HG02870 (cell line): ENCODE measurements around the gene SLC35F5.
"Not testable (repeated sequence)": the region's sequence is repeated elsewhere in the genome, so short reads cannot be mapped to it uniquely, and the experiment has no call there.

Experiments
- ATAC-seq: cut with Tn5 transposase; IDR thresholded peaks from one replicate; pipeline ENCODE4 v1.9.1; 2021; ENCODE audit warnings: mild to moderate bottlenecking, moderate library complexity; ENCODE audit not compliant: unreplicated experiment

SLC35F5 gene

GRCh38 chr2:113756355-113757137, at the start of gene SLC35F5:
SLC35F5 (minus strand) TSS chr2:113756642; CDS start chr2:113756409, 233 bp downstream.
- ATAC-seq, result peak; percentile 87

DNA sequence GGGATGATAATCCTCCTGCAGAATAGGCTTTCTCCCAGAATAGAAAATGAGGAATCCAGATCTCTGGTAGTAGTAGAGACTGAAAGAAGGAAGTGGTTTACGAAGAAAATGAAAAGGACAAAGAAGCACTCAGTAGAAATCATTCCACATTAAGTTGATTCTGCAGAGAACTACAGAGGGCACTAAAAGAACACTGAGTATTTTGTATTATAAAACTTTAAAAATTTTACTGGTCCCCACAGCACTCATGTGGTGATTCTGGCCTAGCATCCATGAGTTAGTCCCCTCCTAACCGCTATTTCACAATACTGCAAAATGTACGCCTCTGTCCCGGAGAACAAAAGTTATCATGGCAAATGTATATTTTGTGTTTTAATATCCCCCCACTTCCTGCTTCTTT, 42.9 kb upstream of the SLC35F5 start:
- ATAC-seq, result no peak

- no peak for ATAC-seq
Observed at GRCh38 chr2:113797237-113797636, 40.8 kb upstream of the SLC35F5 start.

DNA sequence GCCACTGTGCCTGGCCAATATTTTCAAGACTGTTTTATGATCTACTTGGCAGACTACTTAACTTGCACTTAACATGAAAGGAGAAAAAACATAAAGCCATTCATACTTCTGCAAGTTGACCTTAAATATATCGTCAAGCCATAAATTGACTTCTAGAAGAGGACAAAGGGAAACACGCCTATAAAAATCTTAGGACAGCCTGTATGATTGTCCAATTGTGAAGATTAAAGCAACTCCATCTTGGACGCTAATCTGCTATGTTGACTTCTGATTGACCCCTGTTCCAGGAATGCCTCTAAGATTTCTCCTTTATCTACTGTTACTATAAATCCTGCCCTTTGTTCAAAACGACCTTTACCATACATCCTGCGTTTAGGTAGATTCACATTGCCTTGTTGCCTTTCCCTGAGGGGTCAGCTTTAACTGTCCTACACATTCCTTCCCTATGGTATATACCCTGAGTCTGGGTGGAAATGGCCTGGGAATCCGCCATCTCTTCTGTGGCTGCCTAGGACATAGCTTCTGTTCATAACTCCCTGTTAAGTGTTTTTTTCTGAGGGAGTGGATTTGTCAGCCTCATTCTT, 40.2 kb upstream of the SLC35F5 start:
- no peak for ATAC-seq

DNA sequence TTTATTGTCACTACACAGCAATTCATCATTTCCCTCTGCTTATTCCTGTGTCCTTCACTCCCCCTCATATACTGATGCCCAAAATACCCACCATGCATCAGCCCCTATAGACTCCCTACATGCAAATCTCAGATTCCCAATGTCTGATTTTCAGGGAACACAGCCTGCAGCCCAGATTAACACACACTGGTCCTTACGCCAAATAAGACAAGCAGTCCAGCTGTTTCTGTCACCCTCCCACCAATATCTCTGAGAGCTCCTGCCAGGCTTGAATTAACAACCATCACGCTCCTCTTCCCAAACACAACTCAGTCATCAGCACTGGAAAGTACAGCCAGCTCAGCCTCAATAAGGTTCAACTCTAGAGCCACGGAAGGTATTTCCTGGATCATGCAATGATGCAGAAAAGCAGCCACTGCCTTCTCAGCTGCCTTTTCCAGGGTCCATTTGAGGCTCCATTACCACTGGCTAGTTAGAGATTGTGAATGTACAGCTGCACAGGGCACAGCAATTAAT, 39.0 kb upstream of the SLC35F5 start:
- no peak for ATAC-seq

- peak; percentile 91 for ATAC-seq
Observed at GRCh38 chr2:113791697-113792590, 35.5 kb upstream of the SLC35F5 start.

DNA sequence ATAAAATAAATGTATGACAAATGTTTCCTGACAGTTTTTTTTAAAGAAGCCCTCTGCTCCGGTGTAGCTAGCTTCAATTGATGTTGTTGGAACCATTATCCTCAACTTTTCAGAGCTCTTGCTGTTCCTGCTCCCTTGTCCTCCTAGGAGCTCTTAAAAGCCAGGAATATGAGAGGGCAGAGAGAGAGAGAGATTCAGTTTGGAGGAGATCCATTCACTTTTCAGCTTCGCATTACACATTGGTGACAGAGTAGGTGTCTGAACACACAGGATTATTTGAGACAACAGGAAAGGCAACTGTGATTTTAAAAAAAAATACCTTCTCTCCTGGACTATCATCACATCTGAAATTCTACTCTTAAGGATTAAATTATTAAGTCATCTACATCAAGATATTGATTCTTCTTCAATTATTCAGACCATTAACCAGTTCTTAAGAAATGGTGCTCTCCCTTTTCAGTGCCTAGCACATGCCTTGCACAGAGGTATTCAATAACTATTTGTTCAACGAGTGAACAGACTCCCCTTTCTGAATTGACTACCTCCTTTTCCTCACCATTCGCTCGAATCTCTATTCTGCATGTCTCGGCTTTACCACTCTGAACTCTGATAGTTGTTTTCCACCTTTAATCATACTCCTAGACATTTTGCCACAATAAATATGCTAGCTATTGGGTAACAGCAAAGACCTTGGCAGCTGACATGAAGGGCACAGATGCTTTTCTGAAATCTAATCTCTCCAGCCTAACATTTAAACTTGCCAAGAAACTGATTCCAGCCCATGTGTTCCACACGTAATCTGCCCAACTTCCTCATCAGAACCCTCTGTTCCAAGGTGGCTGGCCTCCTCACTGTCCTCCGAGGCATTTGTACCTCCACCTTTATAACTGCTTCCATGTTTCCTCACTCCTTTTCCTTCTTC, 28.6 kb upstream of the SLC35F5 start:
- ATAC-seq, result no peak

DNA sequence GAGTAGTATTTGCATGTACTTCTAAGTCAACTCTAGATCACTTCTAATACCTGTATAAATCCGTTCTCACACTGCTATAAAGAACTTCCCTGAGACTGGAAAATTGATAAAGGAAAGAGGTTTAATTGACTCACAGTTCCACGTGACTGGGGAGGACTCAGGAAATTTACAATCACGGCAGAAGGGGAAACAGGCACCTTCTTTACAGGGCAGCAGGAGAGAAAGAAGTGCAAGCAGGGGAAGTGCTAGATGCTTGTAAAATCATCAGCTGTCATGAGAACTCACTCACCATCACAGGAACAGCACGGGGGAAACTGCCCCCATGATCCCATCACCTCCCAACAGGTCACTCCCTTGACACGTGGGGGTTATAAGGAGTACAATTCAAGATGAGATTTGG, 24.0 kb upstream of the SLC35F5 start:
- ATAC-seq, result no peak

- no peak for ATAC-seq
Observed at GRCh38 chr2:113777371-113777770, 20.9 kb upstream of the SLC35F5 start.

DNA sequence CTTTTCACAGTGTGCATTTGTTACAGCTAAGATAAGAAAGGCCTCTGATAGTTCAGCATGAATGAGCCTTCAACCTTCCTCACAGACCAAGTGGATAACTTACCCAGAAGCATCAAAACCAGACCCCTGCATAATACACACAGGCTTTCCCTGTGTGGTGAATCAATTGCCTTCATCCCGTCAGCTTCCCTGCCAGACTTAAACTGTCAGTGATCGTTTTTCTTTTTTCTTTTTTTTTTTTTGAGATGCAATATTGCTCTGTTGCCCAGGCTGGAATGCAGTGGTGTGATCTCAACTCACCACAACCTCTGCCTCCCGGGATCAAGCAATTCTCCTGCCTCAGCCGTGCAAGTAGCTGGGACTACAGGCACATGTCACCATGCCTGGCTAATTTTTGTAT, 20.5 kb upstream of the SLC35F5 start:
- no peak for ATAC-seq

DNA sequence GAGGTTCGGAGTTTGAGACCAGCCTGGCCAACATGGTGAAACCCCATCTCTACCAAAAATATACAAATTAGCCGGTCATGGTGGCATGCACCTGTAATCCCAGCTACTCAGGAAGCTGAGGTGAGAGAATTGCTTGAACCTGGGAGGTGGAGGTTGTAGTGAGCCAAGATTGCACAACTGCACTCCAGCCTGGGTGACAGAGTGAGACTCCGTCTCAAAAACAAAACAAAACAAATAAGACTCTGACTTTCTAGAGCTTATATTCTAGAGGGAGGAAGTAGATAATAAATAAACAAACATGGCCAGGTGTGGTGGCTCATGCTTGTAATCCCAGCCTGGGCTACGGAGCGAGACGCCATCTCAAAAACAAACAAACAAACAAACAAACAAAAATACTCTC, 18.2 kb upstream of the SLC35F5 start:
- not testable (repeated sequence) for ATAC-seq

DNA sequence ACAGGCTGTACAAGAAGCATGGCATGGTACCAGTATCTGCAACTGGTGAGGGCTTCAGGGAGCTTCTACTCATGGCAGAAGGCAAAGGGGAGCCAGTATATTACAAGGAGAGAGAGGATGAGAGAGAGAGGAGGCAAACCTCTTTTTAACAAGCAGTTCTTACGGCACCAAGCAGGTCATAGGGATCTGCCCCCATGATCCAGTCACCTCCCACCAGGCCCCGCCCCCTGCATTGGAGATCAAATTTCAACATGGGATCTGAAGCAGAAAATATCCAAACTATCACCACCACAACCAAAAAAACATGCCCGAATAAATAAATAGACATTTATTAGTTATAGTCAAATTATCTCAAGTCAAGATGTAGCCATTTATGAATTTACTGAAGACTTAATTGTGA, 14.5 kb upstream of the SLC35F5 start:
- ATAC-seq, result no peak

- ATAC-seq, result no peak
Observed at GRCh38 chr2:113769555-113769954, 13.1 kb upstream of the SLC35F5 start.

DNA sequence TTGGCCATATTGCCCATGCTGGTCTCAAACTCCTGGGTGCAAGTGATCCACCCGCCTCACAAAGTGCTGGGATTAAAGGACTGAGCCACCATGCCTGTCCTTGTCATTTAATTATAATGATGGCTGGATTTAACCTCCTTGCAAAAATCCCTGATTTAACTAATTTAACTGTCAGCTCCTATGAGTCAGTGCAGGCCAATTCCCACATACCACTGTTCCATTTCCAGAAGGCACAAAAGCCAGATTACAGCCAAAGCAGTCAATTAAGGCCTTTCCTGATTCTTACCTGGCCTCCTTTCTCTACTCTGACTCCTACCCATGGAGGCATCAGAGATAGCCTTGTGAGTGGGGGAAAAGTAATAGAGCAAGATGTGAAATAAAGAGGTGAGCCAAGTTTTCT, 12.3 kb upstream of the SLC35F5 start:
- ATAC-seq, result no peak

GRCh38 chr2:113767811-113768460, 11.5 kb upstream of the SLC35F5 start:
- no peak for ATAC-seq

DNA sequence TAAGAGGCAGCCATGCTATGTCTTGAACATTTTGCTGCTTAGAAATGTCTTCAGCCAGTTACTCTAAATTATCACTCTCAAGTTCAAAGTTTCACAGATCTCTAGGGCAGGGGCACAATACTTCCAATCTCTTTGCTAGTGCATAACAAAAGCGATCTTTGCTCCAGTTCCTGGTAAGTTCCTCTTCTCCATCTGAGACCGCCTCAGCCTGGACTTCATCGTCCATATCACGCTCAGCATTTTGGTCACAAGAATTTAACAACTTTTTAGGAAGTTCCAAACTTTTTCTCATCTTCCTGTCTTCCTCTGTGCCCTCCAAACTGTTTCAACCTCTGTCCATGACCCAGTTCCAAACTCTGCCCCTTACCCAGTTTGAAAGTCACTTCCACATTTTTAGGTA, 8.8 kb upstream of the SLC35F5 start:
- no peak for ATAC-seq

DNA sequence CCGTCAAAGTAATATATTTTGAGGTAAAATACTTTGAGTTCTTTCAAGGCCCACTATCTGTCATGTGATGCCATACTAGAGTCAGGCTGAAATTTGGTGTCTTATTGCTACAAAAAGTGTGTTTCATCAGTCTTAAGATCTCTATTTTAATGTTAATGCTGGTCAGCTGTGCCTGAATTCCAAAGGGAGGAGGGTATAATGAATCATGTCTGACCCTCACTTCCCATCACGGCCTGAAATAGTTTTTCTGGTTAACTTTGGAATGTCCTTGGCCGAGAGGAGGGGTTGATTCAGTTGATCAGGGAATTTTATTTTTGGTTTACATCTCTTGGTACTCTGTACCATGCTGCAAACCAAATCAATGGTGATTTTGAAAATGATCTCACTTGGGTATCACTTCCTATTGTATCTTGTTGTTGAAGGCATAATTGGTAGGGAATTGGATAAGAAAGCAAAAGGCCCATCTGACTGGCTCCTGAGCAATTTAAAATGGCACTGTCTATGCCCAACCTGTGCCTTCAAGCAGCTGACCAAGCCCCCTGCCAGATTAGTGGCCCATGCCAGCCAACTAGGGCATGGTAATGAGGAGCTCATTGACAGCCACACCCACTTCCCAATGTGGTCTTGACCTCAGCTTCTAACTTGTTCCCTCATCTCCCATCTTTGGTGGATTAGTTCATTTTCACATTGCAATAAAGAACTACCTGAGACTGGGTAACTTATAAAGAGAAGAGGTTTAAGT, 6.1 kb upstream of the SLC35F5 start:
- no peak for ATAC-seq

GRCh38 chr2:113760400-113760799, 4.0 kb upstream of the SLC35F5 start:
- no peak for ATAC-seq

DNA sequence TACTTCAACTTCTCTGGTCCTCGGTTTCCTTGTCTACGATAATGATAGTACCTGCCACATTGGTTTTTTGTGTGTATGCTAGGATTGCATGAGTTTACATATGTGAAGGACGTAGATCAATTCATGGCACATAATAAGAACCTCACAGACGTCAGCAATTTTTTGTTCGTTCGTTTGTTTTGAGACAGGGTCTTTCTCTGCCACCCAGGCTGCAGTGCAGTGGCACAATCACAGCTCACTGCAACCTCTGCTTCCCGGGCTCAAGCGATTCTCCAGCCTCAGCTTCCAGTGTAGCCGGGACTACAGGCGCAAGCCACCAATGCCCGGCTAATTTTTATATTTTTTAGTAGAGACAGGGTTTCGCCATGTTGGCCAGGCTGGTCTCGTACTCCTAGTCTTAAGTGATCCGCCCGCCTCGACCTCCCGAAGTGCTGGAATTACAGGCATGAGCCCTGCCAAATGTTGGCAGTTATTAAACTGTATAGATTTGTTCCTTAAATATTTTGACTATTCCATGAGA, 756 bp upstream of the SLC35F5 start:
- no peak for ATAC-seq
